Liver (tissue), 9 donors: Measurements from ENCODE around the gene SLIT1. TPM values are rescaled to one million over a fixed set of nuclear protein-coding genes. Genes with fewer than 3 reads are reported as not detected.

Experiments used
- DNase-seq: peaks from one replicate; pipeline ENCODE4 v3.0.0-alpha.2; 2017; ENCODE audit warnings: low spot score
- H3K27ac ChIP-seq, 2 donors: one replicate each; pipeline ENCODE4 v1.7.0; 2013; ENCODE audit warnings: inconsistent platforms in 2 of 2, low read length in 2 of 2, control low read depth in 1 of 2, low read depth in 1 of 2, mild to moderate bottlenecking in 1 of 2
- H3K27me3 ChIP-seq, 4 donors: one replicate each; pipeline versions ENCODE4 v1.6.1 to v1.7.0; 2013; ENCODE audit warnings: low read length in 3 of 4, inconsistent platforms in 1 of 4, mild to moderate bottlenecking in 1 of 4, moderate library complexity in 1 of 4; ENCODE audit not compliant: control insufficient read depth in 4 of 4, insufficient read depth in 4 of 4
- H3K36me3 ChIP-seq, 4 donors: one replicate each; pipeline versions ENCODE4 v1.6.1 to v1.7.0; 2013; ENCODE audit warnings: low read length in 3 of 4, mild to moderate bottlenecking in 3 of 4, low read depth in 1 of 4, moderate library complexity in 1 of 4; ENCODE audit not compliant: control insufficient read depth in 4 of 4, insufficient read depth in 3 of 4
- H3K4me1 ChIP-seq, 4 donors: one replicate each; pipeline versions ENCODE4 v1.6.1 to v1.7.0; 2013; ENCODE audit warnings: low read length in 3 of 4, mild to moderate bottlenecking in 3 of 4, moderate library complexity in 1 of 4; ENCODE audit not compliant: control insufficient read depth in 4 of 4, insufficient read depth in 4 of 4
- H3K4me3 ChIP-seq, 3 donors: one replicate each; pipeline versions ENCODE4 v1.6.1 to v1.7.0; 2013; ENCODE audit warnings: low read length in 3 of 3, control low read depth in 1 of 3, low read depth in 1 of 3, mild to moderate bottlenecking in 1 of 3
- H3K9ac ChIP-seq, 2 donors: one replicate each; pipeline ENCODE4 v1.7.0; 2013; ENCODE audit warnings: low read length in 2 of 2, mild to moderate bottlenecking in 2 of 2, moderate library complexity in 2 of 2, control low read depth in 1 of 2, low read depth in 1 of 2
- H3K9me3 ChIP-seq, 4 donors: one replicate each; pipeline versions ENCODE4 v1.6.1 to v1.7.0; 2013; ENCODE audit warnings: low read length in 3 of 4; ENCODE audit not compliant: control insufficient read depth in 4 of 4
- ATF3 ChIP-seq: IDR thresholded peaks from 2 replicates; pipeline ENCODE4 v1.6.1; 2016; ENCODE audit warnings: antibody characterized with exemption
- CTCF ChIP-seq: fragments of 150-350 bp; IDR thresholded peaks from 2 replicates; pipeline ENCODE4 v1.5.1; 2017; ENCODE audit warnings: improper control_type of control experiment, low read depth, low read length; ENCODE audit not compliant: missing input control
- RXRA ChIP-seq, 2 donors: IDR thresholded peaks; 2 replicates each; pipeline ENCODE4 v1.6.1; 2017 to 2018; ENCODE audit warnings: antibody characterized with exemption in 2 of 2, mild to moderate bottlenecking in 1 of 2
- TAF1 ChIP-seq: conservative IDR thresholded peaks from 2 replicates; pipeline ENCODE4 v1.6.1; 2016; ENCODE audit warnings: antibody characterized with exemption, mild to moderate bottlenecking
- WGBS: extraction: QIAGEN DNeasy Blood & Tissue Kit; methylation state at CpG from one replicate; pipeline ENCODE4 v1.1.7; 2013; 5-methylcytosine and 5-hydroxymethylcytosine counted together
- polyA plus RNA-seq, 2 donors: library from polyadenylated mRNA; stranded (reverse) in 1 of 2; unstranded in 1 of 2; fragments of 200-250 nt in 1 of 2; fragments of >200 nt in 1 of 2; fragmentation: Nextera tagmentation in 1 of 2; extraction: Ambion mirVana in 1 of 2; gene quantifications; one replicate each; pipeline versions ENCODE4 v1.2.1 to v1.2.3, GENCODE V29; 2013 to 2015
- total RNA-seq, 2 donors: library from RNA; depleted of rRNA; stranded (reverse); fragments of >200 nt; gene quantifications; one replicate each; pipeline ENCODE4 v1.2.3, GENCODE V29; 2014
- TF ChIP-seq, protein P1 (sequence below): IDR thresholded peaks from 2 replicates; pipeline ENCODE4 v1.6.1; 2016; ENCODE audit warnings: antibody characterized with exemption
- TF ChIP-seq, protein P2 (sequence below): IDR thresholded peaks from 2 replicates; pipeline ENCODE4 v1.6.1; 2016; ENCODE audit warnings: antibody characterized with exemption
- donor health status: healthy.
- donor health status: healthy.
- donor health status: healthy.
- donor health status: healthy.
- donor health status: healthy.

SLIT1 gene
- total and polyA plus RNA-seq, 4 donors: under 0.01 to 0.14 (median 0.06) TPM

DNA sequence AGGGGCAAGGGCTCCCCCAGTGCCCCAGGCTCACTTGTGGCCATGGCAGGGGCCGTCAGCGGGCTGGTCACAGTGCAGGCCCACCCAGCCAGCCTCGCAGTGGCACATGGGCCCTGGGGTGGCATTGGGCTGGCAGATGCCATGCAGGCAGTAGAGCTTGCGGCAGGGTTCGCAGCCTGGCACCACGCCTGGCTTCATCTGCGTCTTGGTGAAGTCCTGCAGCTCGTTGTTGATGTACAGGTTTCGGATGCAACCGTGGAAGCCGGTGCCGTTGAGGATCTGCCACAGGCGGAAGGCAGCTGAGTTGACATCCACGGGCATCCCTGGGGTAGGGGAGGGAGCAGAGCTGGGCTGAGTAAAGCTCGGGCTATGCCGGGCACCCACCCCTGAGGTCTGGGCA is 183.1 kb downstream of the SLIT1 start:
- Histone ChIP-seq H3K27me3 (no peaks in the 10 kb centered on the region), H3K27ac (no peak overlapping the region), H3K9ac (no peak overlapping the region), H3K4me1 (peaks cover 0 to 22% (median 13%) of the 10 kb centered on the region in 4 donors), H3K4me3 (no peak overlapping the region), H3K36me3 (no peaks in the 10 kb centered on the region), H3K9me3 (peaks cover 0 to 3% (median 0%) of the 10 kb centered on the region in 4 donors)
- WGBS: 97% methylated on average over 16 of the region's 16 CpGs
- DNase-seq: no peak
- no peak for TF ChIP-seq CTCF
- TF ChIP-seq, protein P1, sequence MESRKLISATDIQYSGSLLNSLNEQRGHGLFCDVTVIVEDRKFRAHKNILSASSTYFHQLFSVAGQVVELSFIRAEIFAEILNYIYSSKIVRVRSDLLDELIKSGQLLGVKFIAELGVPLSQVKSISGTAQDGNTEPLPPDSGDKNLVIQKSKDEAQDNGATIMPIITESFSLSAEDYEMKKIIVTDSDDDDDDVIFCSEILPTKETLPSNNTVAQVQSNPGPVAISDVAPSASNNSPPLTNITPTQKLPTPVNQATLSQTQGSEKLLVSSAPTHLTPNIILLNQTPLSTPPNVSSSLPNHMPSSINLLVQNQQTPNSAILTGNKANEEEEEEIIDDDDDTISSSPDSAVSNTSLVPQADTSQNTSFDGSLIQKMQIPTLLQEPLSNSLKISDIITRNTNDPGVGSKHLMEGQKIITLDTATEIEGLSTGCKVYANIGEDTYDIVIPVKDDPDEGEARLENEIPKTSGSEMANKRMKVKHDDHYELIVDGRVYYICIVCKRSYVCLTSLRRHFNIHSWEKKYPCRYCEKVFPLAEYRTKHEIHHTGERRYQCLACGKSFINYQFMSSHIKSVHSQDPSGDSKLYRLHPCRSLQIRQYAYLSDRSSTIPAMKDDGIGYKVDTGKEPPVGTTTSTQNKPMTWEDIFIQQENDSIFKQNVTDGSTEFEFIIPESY: no peak
- TF ChIP-seq, protein P2, sequence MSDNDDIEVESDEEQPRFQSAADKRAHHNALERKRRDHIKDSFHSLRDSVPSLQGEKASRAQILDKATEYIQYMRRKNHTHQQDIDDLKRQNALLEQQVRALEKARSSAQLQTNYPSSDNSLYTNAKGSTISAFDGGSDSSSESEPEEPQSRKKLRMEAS: no peak

DNA sequence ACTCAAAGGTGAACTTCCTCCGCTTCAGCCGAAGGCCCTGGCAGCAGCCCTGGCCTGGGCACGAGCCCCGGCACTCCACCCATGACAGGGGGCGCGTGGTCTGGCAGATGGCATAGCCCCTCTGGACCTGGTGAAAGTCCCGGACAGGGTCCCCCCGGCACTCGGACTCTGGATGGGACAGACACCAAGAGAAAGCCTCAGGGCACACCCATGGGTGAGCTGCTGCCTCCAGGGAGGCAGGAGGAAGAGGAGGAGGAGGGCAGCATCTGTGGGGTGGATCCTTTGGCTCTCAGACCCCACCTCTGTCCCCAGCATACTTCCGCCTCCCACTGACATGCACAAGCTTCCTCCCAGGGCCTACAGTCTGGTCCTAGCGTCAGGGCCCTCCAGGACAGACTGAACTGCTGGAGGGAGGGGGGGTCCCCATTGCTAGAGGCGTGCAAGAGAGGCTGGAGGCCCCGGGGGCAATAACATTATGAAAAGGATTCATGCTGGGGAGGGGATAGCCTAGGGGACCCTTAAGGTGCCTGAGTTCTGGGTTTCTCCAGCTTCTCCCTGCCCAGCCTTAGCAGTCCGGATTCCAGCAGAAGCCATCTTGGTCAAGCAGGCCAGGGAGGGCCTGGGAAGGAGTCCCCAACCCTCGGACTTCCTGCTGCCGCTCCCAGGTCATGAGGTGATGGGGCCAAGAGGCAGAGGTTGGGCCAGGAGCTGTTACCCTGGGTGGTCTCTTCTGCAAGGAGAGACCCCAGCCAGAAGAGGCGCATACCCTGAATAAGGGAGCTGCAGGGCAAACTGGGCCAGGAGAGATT is 184.4 kb downstream of the SLIT1 start:
- H3K27me3 ChIP-seq: no peaks in the 10 kb centered on the region
- peaks cover 0 to 22% (median 13%) of the 10 kb centered on the region in 4 donors for H3K4me1 ChIP-seq
- TF ChIP-seq, protein P2: no peak
- TF ChIP-seq ATF3 (no peak), RXRA (IDR thresholded peaks at IDR 0.05) (no peak), TAF1 (no peak), CTCF (no peak)
- WGBS: 93% methylated on average over 17 of the region's 17 CpGs
- no peak overlapping the region for H3K9ac ChIP-seq
- DNase-seq: no peak
- no peaks in the 10 kb centered on the region for H3K36me3 ChIP-seq
- H3K27ac ChIP-seq: no peak overlapping the region
- no peaks in the 10 kb centered on the region for H3K9me3 ChIP-seq
- H3K4me3 ChIP-seq: no peak overlapping the region
